Measurements from ENCODE around the gene GPR179. TPM values are rescaled to one million over a fixed set of nuclear protein-coding genes. Genes with fewer than 3 reads are reported as not detected.

The GPR179 gene
- 2.6 TPM for total RNA-seq (ENCODE audit: insufficient read depth, low replicate concordance)

DNA sequence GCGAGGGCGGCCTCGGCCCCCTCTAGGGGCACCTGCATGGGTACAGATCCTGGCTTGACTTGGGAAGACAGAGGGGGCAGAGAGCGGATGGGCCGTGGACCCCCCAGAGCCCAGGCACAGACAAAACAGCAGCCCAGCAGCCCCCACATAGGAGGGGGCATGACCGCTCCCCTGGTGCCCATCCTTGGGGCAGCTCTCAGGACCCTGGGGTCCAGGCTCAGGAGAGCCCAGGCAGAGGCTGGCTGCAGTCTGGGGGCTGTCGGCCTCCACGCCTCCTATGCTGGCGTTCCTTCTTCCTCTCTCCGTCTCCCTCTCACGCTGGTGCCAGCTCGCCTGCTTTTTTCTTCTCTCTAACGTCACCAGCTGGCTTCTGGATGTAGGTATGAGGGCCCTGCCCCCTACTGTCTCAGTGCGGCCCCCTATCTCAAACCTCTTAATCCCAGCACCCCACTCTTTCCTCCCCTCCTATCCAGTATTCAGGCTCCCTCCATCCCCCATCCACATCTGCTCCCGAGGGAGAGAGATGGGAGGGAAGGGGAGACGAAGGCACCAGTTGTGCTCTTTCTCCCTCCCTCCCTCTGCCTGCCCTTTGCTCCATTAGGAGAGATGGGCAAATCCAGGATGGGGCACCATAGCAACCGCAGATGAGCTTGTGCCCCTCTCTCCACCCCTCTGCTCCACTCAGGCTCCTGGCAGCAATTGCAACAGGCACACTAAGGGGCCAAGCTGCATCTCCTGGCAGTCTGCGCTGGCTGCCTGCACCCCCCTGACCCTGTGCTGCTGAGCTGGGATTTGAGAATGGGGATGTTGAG is at the start of gene GPR179:
GPR179 (minus strand) TSS at position 349 of the 812 bp plus-strand sequence; CDS start at position 182, 167 bp downstream.
- DNase-seq (ENCODE audit: low spot score) = no peak

DNA sequence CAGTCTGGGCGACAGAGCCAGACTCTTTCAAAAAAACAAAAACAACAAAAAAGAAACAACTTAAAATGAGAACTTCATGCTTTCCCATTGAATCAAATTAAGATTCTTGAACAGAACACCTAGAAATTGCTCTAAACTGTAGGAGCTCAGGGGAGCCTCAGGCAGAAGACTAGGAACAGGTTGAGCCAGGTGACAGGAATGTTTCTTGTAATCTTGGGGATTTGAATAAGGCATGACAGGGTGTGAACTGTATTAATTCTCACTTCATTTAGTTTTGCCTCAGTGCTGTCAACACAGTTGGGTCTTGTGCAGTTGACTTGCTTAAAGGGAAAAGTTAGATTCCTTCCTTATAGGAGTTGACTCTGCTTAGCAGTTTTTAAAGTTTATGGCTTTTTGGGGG is 35.7 kb upstream of the GPR179 start:
- no peak for DNase-seq (ENCODE audit: low spot score)

GRCh38 chr17:38369124-38369886 is 25.5 kb upstream of the GPR179 start:
- no peak for DNase-seq (ENCODE audit: low spot score)

DNA sequence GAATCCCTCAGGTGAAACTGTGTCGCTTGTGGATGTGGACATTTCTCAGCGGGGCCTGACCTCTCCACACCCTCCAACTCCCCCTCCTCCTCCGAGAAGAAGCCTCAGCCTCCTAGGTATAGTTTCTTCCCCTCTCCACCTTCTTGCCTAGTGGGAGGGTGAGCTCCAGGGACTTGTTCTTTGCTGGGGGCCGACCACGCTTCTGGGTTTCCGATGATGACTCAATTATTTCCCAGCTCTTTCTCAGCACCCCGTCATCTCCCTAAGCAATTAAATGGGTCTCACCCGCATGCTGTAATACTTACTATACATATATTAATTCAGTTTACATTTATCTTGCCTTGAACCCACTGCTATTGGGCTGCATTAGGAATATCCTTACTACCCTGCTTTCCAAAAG is 21.0 kb upstream of the GPR179 start:
- no peak for DNase-seq (ENCODE audit: low spot score)

DNA sequence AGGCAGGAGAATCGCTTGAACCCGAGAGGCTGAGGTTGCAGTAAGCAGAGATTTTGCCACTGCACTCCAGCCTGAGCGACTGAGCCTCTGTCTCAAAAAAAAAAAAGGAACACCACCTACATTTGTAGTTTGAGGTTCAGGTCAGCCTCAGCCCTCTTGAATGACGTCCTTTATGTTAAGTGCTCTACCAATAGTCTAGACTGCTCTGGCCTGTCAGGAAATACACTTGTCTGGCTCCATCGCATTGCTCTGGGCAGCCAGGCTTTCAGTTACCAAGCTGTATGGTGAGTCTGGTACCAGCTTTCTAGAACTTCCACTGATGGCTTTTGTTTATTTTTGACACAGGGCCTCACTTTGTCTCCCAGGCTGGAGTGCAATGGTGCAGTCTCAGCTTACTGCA is 19.3 kb upstream of the GPR179 start:
- no peak for DNase-seq (ENCODE audit: low spot score)

- DNase-seq (ENCODE audit: low spot score) = peak; percentile 38
Observed at GRCh38 chr17:38361694-38362465, 18.1 kb upstream of the GPR179 start.

DNA sequence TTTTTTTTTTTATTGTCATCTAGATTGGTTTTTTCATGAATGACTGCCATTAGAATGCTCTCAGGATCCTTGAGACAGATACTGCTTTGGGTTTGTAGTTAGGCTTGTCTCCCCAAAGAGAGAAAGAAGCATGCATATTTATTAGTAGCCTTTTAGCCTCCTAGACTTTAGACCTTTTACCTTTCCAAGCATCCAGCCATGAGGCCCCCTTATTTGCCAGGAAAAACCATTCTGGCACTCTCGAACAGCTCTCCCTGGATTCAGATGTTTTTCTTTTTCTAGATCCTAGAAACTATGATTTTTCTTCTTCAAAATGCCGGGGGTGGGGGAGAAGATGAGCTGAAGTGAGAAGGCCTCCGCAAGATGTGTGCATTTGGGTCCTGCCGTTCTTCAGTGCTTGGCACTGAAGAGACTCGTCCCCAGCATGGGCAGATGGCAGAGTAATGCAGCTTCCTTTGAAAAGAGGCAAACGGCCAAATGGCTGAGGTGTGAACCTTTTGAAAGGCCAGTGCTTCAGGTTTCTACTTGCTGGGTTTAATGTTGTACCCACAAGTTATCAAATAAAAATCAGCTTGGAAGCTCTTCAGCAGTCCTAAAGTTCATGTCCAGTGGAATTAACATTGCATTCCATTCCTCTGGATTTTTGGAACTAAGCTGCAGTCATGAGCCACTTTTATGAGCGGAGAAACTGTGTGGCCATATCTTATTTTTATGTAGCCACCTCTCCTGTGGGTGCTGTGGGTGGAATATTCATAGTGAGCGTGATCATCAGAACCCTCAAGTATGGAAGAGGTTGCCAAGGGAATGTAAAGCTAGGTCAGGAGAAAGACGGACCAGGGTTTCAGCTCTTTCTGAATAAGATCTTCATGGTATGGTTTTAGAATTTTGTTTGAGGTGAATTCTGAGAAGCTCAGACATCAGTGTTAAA is 15.1 kb upstream of the GPR179 start:
- DNase-seq (ENCODE audit: low spot score) = no peak

GRCh38 chr17:38357486-38358123 is 13.8 kb upstream of the GPR179 start:
- DNase-seq (ENCODE audit: low spot score) = no peak

DNA sequence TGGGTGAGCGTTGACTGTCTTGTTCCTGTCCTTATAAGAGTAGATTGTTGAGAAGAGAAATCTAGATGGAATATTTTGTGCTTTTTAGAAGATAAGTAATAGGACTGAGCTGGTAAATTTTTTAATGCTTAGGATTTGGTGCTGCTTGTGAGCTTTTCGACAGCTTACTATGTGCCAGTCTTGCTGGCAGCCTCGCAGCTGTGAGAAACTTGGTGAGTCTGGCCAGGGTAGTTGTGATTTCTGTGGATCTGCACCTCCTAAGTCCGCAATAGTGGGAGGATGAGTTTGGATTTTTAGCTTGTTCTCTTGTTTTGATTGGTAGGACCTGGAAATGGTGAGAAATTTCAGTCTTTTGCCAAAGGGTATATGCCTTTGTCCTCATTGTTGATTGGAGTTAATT is 11.5 kb upstream of the GPR179 start:
- no peak for DNase-seq (ENCODE audit: low spot score)

- no peak for DNase-seq (ENCODE audit: low spot score)
Observed at GRCh38 chr17:38354466-38354865, 10.7 kb upstream of the GPR179 start.

GRCh38 chr17:38353668-38354067 is 9.9 kb upstream of the GPR179 start:
- no peak for DNase-seq (ENCODE audit: low spot score)

GRCh38 chr17:38353086-38353604 is 9.4 kb upstream of the GPR179 start:
- DNase-seq (ENCODE audit: low spot score) = no peak

DNA sequence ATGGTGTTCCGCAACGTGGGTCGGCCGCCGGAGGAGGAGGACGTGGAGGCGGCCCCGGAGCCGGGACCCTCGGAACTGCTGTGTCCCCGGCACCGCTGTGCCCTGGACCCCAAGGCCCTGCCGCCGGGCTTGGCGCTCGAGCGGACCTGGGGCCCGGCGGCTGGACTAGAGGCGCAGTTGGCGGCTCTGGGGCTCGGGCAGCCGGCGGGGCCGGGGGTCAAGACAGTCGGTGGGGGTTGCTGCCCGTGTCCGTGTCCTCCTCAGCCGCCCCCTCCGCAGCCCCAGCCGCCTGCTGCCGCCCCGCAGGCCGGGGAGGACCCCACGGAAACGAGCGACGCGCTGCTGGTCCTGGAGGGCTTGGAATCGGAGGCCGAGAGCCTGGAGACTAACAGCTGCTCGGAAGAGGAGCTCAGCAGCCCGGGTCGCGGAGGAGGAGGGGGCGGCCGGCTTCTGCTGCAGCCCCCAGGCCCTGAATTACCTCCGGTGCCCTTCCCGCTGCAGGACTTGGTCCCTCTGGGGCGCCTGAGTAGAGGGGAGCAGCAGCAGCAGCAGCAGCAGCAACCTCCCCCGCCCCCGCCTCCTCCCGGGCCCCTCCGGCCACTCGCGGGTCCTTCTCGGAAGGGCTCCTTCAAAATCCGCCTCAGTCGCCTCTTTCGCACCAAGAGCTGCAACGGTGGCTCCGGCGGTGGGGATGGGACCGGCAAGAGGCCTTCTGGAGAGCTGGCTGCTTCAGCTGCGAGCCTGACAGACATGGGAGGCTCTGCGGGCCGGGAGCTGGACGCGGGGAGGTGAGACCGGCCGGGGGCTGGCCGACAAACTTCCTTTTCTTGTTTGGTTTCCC is 8.7 kb upstream of the GPR179 start:
- DNase-seq (ENCODE audit: low spot score) = peak; percentile 35

- DNase-seq (ENCODE audit: low spot score) = peak; percentile 95
Observed at GRCh38 chr17:38351412-38352222, 7.9 kb upstream of the GPR179 start, which contains the start of gene SOCS7. SOCS7 (plus strand) TSS chr17:38351844; CDS start chr17:38352053, 209 bp downstream.

- no peak for DNase-seq (ENCODE audit: low spot score)
Observed at GRCh38 chr17:38350035-38350434, 6.3 kb upstream of the GPR179 start.

GRCh38 chr17:38349097-38349730 is 5.5 kb upstream of the GPR179 start:
- peak; percentile 92 for DNase-seq (ENCODE audit: low spot score)

DNA sequence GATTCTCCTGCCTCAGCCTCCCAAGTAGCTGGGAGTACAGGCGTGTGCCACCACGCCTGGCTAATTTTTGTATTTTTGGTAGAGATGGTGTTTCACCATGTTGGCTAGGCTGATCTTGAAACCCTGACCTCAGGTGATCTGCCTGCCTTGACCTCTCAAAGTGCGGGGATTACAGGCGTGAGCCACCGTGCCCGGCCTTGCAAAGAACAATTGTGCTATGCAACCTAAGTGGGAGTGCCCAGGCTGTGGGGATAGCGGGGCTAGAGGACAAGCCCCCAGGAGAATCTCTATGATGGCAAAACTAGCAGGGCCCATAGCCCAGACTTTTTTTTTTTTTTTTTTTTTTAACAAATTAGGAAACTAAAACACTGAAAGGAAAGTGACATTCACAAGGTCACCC is 2.0 kb upstream of the GPR179 start:
- no peak for DNase-seq (ENCODE audit: low spot score)

GRCh38 chr17:38344420-38344745 is 627 bp upstream of the GPR179 start:
- DNase-seq (ENCODE audit: low spot score) = no peak

Measured in umbilical cord (tissue), 2 donors.